ENCODE measurements around the gene FRY. TPM values are rescaled to one million over a fixed set of nuclear protein-coding genes. Genes with fewer than 3 reads are reported as not detected.
"Not testable (repeated sequence)": the region's sequence is repeated elsewhere in the genome, so short reads cannot be mapped to it uniquely, and the experiment has no call there.

Gene FRY
- 2.0 and 2.5 TPM in 2 replicates for total RNA-seq (2014; rRNA removed; shearing (Covaris generic))

- H3K4me3 ChIP-seq = peak within 1 kb of the TSS; percentile 57
- DNase-seq (ENCODE audit: low read depth in 1 of 2, low spot score in 2 of 2) = peak; percentile 46 to 48
- H3K27me3 ChIP-seq (replicated peaks) = no peaks in the 10 kb centered on the region; the same call in 1 of the 2 replicates
- H3K9me3 ChIP-seq (replicated peaks) = no peaks in the 10 kb centered on the region
- no peaks in the 10 kb centered on the region for H3K36me3 ChIP-seq
- peaks cover 18% of the 10 kb centered on the region for H3K4me1 ChIP-seq (replicated peaks)
- H3K27ac ChIP-seq = no peak within 1 kb of the TSS
These were observed at the start of gene FRY for GRCh38 chr13:32031025-32031814. TSS of gene FRY (plus strand) at chr13:32031774. CDS start at chr13:32031796, 22 bp downstream.

- Histone ChIP-seq H3K4me3 (no peak overlapping the region), H3K9me3 (replicated peaks) (no peaks in the 10 kb centered on the region), H3K27me3 (replicated peaks) (no peaks in the 10 kb centered on the region), H3K27ac (no peak overlapping the region), H3K4me1 (replicated peaks) (peaks cover 5% of the 10 kb centered on the region), H3K36me3 (no peaks in the 10 kb centered on the region)
- DNase-seq (ENCODE audit: low read depth in 1 of 2, low spot score in 2 of 2) = no peak
These were observed 49.5 kb upstream of the FRY start for GRCh38 chr13:31982124-31982523.

GRCh38 chr13:31982540-31982939, 49.0 kb upstream of the FRY start:
- H3K27ac ChIP-seq = no peak overlapping the region
- H3K27me3 ChIP-seq (replicated peaks) = no peaks in the 10 kb centered on the region
- H3K36me3 ChIP-seq = no peaks in the 10 kb centered on the region
- DNase-seq (ENCODE audit: low read depth in 1 of 2, low spot score in 2 of 2) = peak; percentile 43 to 74
- peaks cover 5% of the 10 kb centered on the region for H3K4me1 ChIP-seq (replicated peaks)
- H3K9me3 ChIP-seq (replicated peaks) = no peaks in the 10 kb centered on the region
- H3K4me3 ChIP-seq = no peak overlapping the region

- not testable (repeated sequence) for H3K4me1 ChIP-seq (replicated peaks); H3K27ac ChIP-seq; H3K36me3 ChIP-seq; DNase-seq (ENCODE audit: low read depth in 1 of 2, low spot score in 2 of 2); H3K4me3 ChIP-seq; H3K9me3 ChIP-seq (replicated peaks); H3K27me3 ChIP-seq (replicated peaks)
These were observed 47.9 kb upstream of the FRY start for GRCh38 chr13:31983696-31984095.

GRCh38 chr13:31984388-31984787, 47.2 kb upstream of the FRY start:
- not testable (repeated sequence) for H3K9me3 ChIP-seq (replicated peaks); H3K27me3 ChIP-seq (replicated peaks); H3K27ac ChIP-seq; H3K36me3 ChIP-seq; H3K4me1 ChIP-seq (replicated peaks); DNase-seq (ENCODE audit: low read depth in 1 of 2, low spot score in 2 of 2); H3K4me3 ChIP-seq

- no peak overlapping the region for H3K27ac ChIP-seq
- H3K4me1 ChIP-seq (replicated peaks) = peaks cover 5% of the 10 kb centered on the region
- H3K36me3 ChIP-seq = no peaks in the 10 kb centered on the region
- no peaks in the 10 kb centered on the region for H3K27me3 ChIP-seq (replicated peaks)
- no peak for DNase-seq (ENCODE audit: low read depth in 1 of 2, low spot score in 2 of 2)
- H3K4me3 ChIP-seq = no peak overlapping the region
- H3K9me3 ChIP-seq (replicated peaks) = no peaks in the 10 kb centered on the region
These were observed 44.7 kb upstream of the FRY start for GRCh38 chr13:31986676-31987470.

GRCh38 chr13:31987535-31988170, 43.9 kb upstream of the FRY start:
- no peak for DNase-seq (ENCODE audit: low read depth in 1 of 2, low spot score in 2 of 2)
- H3K36me3 ChIP-seq = no peaks in the 10 kb centered on the region
- no peaks in the 10 kb centered on the region for H3K9me3 ChIP-seq (replicated peaks)

GRCh38 chr13:31994367-31994766, 37.2 kb upstream of the FRY start:
- not testable (repeated sequence) for H3K9me3 ChIP-seq (replicated peaks); H3K27ac ChIP-seq; H3K4me3 ChIP-seq; H3K27me3 ChIP-seq (replicated peaks); DNase-seq (ENCODE audit: low read depth in 1 of 2, low spot score in 2 of 2); H3K4me1 ChIP-seq (replicated peaks); H3K36me3 ChIP-seq

More at GRCh38 chr13:31987535-31988170, 43.9 kb upstream of the FRY start:
- Histone ChIP-seq H3K4me1 (replicated peaks) (peaks cover 1% of the 10 kb centered on the region), H3K27me3 (replicated peaks) (no peaks in the 10 kb centered on the region), H3K4me3 (no peak overlapping the region), H3K27ac (no peak overlapping the region)

- Histone ChIP-seq H3K4me3 (no peak overlapping the region), H3K27me3 (replicated peaks) (no peaks in the 10 kb centered on the region), H3K27ac (no peak overlapping the region), H3K4me1 (replicated peaks) (no peaks in the 10 kb centered on the region), H3K9me3 (replicated peaks) (no peaks in the 10 kb centered on the region), H3K36me3 (no peaks in the 10 kb centered on the region)
- no peak for DNase-seq (ENCODE audit: low read depth in 1 of 2, low spot score in 2 of 2)
These were observed 35.0 kb upstream of the FRY start for GRCh38 chr13:31996601-31997000.

GRCh38 chr13:31997641-31998040, 33.9 kb upstream of the FRY start:
- H3K27me3 ChIP-seq (replicated peaks) = no peaks in the 10 kb centered on the region
- no peaks in the 10 kb centered on the region for H3K9me3 ChIP-seq (replicated peaks)
- H3K27ac ChIP-seq = no peak overlapping the region
- H3K4me1 ChIP-seq (replicated peaks) = no peaks in the 10 kb centered on the region
- H3K36me3 ChIP-seq = no peaks in the 10 kb centered on the region
- H3K4me3 ChIP-seq = no peak overlapping the region
- DNase-seq (ENCODE audit: low read depth in 1 of 2, low spot score in 2 of 2) = no peak

GRCh38 chr13:31998131-31998530, 33.4 kb upstream of the FRY start:
- no peaks in the 10 kb centered on the region for H3K27me3 ChIP-seq (replicated peaks)
- no peaks in the 10 kb centered on the region for H3K4me1 ChIP-seq (replicated peaks)
- H3K36me3 ChIP-seq = no peaks in the 10 kb centered on the region
- H3K9me3 ChIP-seq (replicated peaks) = no peaks in the 10 kb centered on the region
- H3K4me3 ChIP-seq = no peak overlapping the region
- no peak overlapping the region for H3K27ac ChIP-seq
- DNase-seq (ENCODE audit: low read depth in 1 of 2, low spot score in 2 of 2) = no peak

GRCh38 chr13:32000754-32001153, 30.8 kb upstream of the FRY start:
- H3K9me3 ChIP-seq (replicated peaks); DNase-seq (ENCODE audit: low read depth in 1 of 2, low spot score in 2 of 2); H3K27me3 ChIP-seq (replicated peaks); H3K36me3 ChIP-seq; H3K4me1 ChIP-seq (replicated peaks); H3K4me3 ChIP-seq; H3K27ac ChIP-seq: not testable (repeated sequence)

- Histone ChIP-seq H3K9me3 (replicated peaks) (no peaks in the 10 kb centered on the region), H3K4me1 (replicated peaks) (no peaks in the 10 kb centered on the region)
- DNase-seq (ENCODE audit: low read depth in 1 of 2, low spot score in 2 of 2) = peak in 1 of 2 experiments; percentile 21
These were observed 30.3 kb upstream of the FRY start for GRCh38 chr13:32001154-32001768.

More at GRCh38 chr13:32001154-32001768, 30.3 kb upstream of the FRY start:
- no peaks in the 10 kb centered on the region for H3K27me3 ChIP-seq (replicated peaks)
- no peak overlapping the region for H3K4me3 ChIP-seq
- H3K36me3 ChIP-seq = no peaks in the 10 kb centered on the region
- H3K27ac ChIP-seq = no peak overlapping the region

Measured in SJSA1 (cell line).